ENCODE measurements around the gene FAR2. TPM values are rescaled to one million over a fixed set of nuclear protein-coding genes. Genes with fewer than 3 reads are reported as not detected.
"Not testable (repeated sequence)": the region's sequence is repeated elsewhere in the genome, so short reads cannot be mapped to it uniquely, and the experiment has no call there.

FAR2 gene
- total RNA-seq, 1 donor from 2014 or later = 9.0 TPM

DNA sequence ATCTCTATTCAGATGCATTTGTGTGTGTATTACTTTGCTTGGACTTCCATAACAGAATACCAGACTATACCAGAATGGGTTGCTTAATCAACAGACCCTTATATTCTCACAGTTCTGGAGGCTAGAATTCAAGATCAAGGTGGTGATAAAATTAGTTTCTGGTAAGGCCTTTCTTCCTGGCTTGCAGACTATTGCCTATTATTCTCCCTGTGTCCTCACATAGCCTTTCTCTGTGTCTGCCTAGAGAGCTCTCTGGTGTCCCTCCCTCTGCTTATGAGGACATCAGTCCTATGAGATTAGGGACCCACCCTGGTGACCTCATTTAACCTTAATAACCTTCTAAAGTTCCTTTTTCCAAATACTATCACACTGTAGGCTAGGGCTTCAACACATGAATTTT, 106.0 kb downstream of the FAR2 start:
- Histone ChIP-seq H3K27me3 (ENCODE audit: control insufficient read depth, insufficient read depth, low read length) (no peaks in the 10 kb centered on the region), H3K4me3 (ENCODE audit: low read depth, low read length) (no peak overlapping the region), H3K36me3 (ENCODE audit: control insufficient read depth, insufficient read depth, low read length) (no peaks in the 10 kb centered on the region)
- TF ChIP-seq CTCF (IDR thresholded peaks at IDR 0.05; ENCODE audit: insufficient read depth, low read length, poor library complexity, severe bottlenecking) = no peak
- DNase-seq (ENCODE audit: low read depth) = no peak

- no peak for TF ChIP-seq CTCF (IDR thresholded peaks at IDR 0.05; ENCODE audit: insufficient read depth, low read length, poor library complexity, severe bottlenecking)
- H3K4me3 ChIP-seq (ENCODE audit: low read depth, low read length) = no peak overlapping the region
Observed at GRCh38 chr12:29256598-29256997, 107.5 kb downstream of the FAR2 start.

DNA sequence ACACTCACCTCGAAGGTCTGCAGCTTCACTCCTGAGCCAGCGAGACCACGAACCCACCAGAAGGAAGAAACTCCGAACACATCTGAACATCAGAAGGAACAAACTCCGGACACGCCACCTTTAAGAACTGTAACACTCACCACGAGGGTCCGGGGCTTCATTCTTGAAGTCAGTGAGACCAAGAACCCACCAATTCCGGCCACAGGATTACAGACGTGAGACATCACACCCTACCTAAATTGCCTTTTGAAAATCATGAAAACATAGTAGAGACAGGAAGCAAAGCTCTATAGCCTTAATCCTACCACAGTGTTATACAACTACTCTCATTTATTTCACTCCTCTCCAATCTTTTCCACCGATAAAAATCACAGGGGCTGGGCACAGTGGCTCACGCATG, 108.6 kb downstream of the FAR2 start:
- not testable (repeated sequence) for H3K27me3 ChIP-seq (ENCODE audit: control insufficient read depth, insufficient read depth, low read length); DNase-seq (ENCODE audit: low read depth); H3K4me3 ChIP-seq (ENCODE audit: low read depth, low read length); H3K36me3 ChIP-seq (ENCODE audit: control insufficient read depth, insufficient read depth, low read length)

More at GRCh38 chr12:29256598-29256997, 107.5 kb downstream of the FAR2 start:
- Histone ChIP-seq H3K27me3 (ENCODE audit: control insufficient read depth, insufficient read depth, low read length) (no peaks in the 10 kb centered on the region), H3K36me3 (ENCODE audit: control insufficient read depth, insufficient read depth, low read length) (no peaks in the 10 kb centered on the region)
- no peak for DNase-seq (ENCODE audit: low read depth)

GRCh38 chr12:29264424-29264823, 115.3 kb downstream of the FAR2 start:
- no peak for TF ChIP-seq CTCF (IDR thresholded peaks at IDR 0.05; ENCODE audit: insufficient read depth, low read length, poor library complexity, severe bottlenecking)
- Histone ChIP-seq H3K4me3 (ENCODE audit: low read depth, low read length) (no peak overlapping the region), H3K36me3 (ENCODE audit: control insufficient read depth, insufficient read depth, low read length) (no peaks in the 10 kb centered on the region), H3K27me3 (ENCODE audit: control insufficient read depth, insufficient read depth, low read length) (no peaks in the 10 kb centered on the region)
- no peak for DNase-seq (ENCODE audit: low read depth)

GRCh38 chr12:29269706-29270408, 120.8 kb downstream of the FAR2 start:
- Histone ChIP-seq H3K4me3 (ENCODE audit: low read depth, low read length) (no peak overlapping the region), H3K36me3 (ENCODE audit: control insufficient read depth, insufficient read depth, low read length) (no peaks in the 10 kb centered on the region), H3K27me3 (ENCODE audit: control insufficient read depth, insufficient read depth, low read length) (no peaks in the 10 kb centered on the region)
- DNase-seq (ENCODE audit: low read depth) = no peak
- TF ChIP-seq CTCF (IDR thresholded peaks at IDR 0.05; ENCODE audit: insufficient read depth, low read length, poor library complexity, severe bottlenecking) = no peak

DNA sequence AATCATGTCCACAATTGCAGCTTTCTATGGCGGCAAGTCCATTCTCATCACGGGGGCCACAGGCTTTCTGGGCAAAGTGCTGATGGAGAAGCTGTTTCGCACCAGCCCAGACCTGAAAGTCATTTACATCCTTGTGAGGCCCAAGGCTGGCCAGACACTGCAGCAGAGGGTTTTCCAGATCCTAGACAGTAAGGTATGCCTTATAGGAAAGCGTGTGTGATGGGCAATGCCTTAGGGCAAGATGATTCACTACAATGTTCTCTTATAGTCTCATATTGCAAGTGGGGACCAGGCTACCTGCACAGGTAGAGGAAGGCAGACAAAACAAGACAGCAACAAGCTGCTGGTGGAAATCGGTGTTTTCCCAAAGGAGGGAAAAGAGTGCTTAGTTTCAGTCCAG, 121.4 kb downstream of the FAR2 start:
- no peaks in the 10 kb centered on the region for H3K27me3 ChIP-seq (ENCODE audit: control insufficient read depth, insufficient read depth, low read length)
- H3K36me3 ChIP-seq (ENCODE audit: control insufficient read depth, insufficient read depth, low read length) = no peaks in the 10 kb centered on the region
- no peak for DNase-seq (ENCODE audit: low read depth)
- no peak for TF ChIP-seq CTCF (IDR thresholded peaks at IDR 0.05; ENCODE audit: insufficient read depth, low read length, poor library complexity, severe bottlenecking)
- no peak overlapping the region for H3K4me3 ChIP-seq (ENCODE audit: low read depth, low read length)

Data from kidney epithelial cell (primary cell).